ENCODE measurements around the gene NCAM2. TPM values are rescaled to one million over a fixed set of nuclear protein-coding genes. Genes with fewer than 3 reads are reported as not detected.

NCAM2 gene
- total and polyA plus RNA-seq, 4 donors, result 0.45 to 11.7 (median 5.8) TPM

GRCh38 chr21:21102896-21103295 lies 104.7 kb downstream of the NCAM2 start:
- no peaks in the 10 kb centered on the region for H3K9me3 ChIP-seq (ENCODE audit: control insufficient read depth in 4 of 4, insufficient read depth in 3 of 4, low read length in 3 of 4)
- TF ChIP-seq CTCF (IDR thresholded peaks at IDR 0.05; ENCODE audit: control extremely low read depth, extremely low read depth), result no peak
- DNase-seq, result no peak
- no peak overlapping the region for H3K27ac ChIP-seq (ENCODE audit: low read depth in 1 of 2, low read length in 1 of 2)
- no peak overlapping the region for H3K9ac ChIP-seq (ENCODE audit: insufficient read depth in 1 of 2, low read length in 2 of 2)
- no peak overlapping the region for H3K4me3 ChIP-seq
- WGBS, 2 donors, result 57 to 79% methylated on average over 2 of the region's 2 CpGs
- H3K36me3 ChIP-seq (ENCODE audit: control insufficient read depth in 4 of 4, insufficient read depth in 4 of 4, low read length in 4 of 4), result no peaks in the 10 kb centered on the region
- no peaks in the 10 kb centered on the region for H3K27me3 ChIP-seq (ENCODE audit: control insufficient read depth in 3 of 3, insufficient read depth in 3 of 3, low read length in 2 of 3)
- H3K4me1 ChIP-seq (ENCODE audit: control insufficient read depth in 5 of 5, insufficient read depth in 5 of 5, low read length in 5 of 5), result no peaks in the 10 kb centered on the region
- ATAC-seq (ENCODE audit: insufficient read depth, low FRiP score), result no peak

- TF ChIP-seq CTCF (IDR thresholded peaks at IDR 0.05; ENCODE audit: control extremely low read depth, extremely low read depth), result no peak
- Histone ChIP-seq H3K36me3 (ENCODE audit: control insufficient read depth in 4 of 4, insufficient read depth in 4 of 4, low read length in 4 of 4) (no peaks in the 10 kb centered on the region), H3K9ac (ENCODE audit: insufficient read depth in 1 of 2, low read length in 2 of 2) (no peak overlapping the region), H3K27me3 (ENCODE audit: control insufficient read depth in 3 of 3, insufficient read depth in 3 of 3, low read length in 2 of 3) (no peaks in the 10 kb centered on the region), H3K9me3 (ENCODE audit: control insufficient read depth in 4 of 4, insufficient read depth in 3 of 4, low read length in 3 of 4) (no peaks in the 10 kb centered on the region), H3K4me3 (no peak overlapping the region), H3K27ac (ENCODE audit: low read depth in 1 of 2, low read length in 1 of 2) (no peak overlapping the region), H3K4me1 (ENCODE audit: control insufficient read depth in 5 of 5, insufficient read depth in 5 of 5, low read length in 5 of 5) (peaks cover 0 to 6% (median under 1%) of the 10 kb centered on the region in 5 donors)
- WGBS, 2 donors, result 69 to 84% methylated on average over 3 of the region's 3 CpGs
- ATAC-seq (ENCODE audit: insufficient read depth, low FRiP score) (no peak), DNase-seq (no peak)
Observed at GRCh38 chr21:21103692-21104091, 105.5 kb downstream of the NCAM2 start.

GRCh38 chr21:21109736-21110135 lies 111.5 kb downstream of the NCAM2 start:
- H3K4me3 ChIP-seq, result no peak overlapping the region
- no peak for DNase-seq
- WGBS, 2 donors, result 69 to 83% methylated on average over 4 of the region's 4 CpGs
- no peak for TF ChIP-seq CTCF (IDR thresholded peaks at IDR 0.05; ENCODE audit: control extremely low read depth, extremely low read depth)
- peaks cover 0 to 9% (median 2%) of the 10 kb centered on the region in 5 donors for H3K4me1 ChIP-seq (ENCODE audit: control insufficient read depth in 5 of 5, insufficient read depth in 5 of 5, low read length in 5 of 5)
- ATAC-seq (ENCODE audit: insufficient read depth, low FRiP score), result no peak
- H3K36me3 ChIP-seq (ENCODE audit: control insufficient read depth in 4 of 4, insufficient read depth in 4 of 4, low read length in 4 of 4), result no peaks in the 10 kb centered on the region
- no peaks in the 10 kb centered on the region for H3K27me3 ChIP-seq (ENCODE audit: control insufficient read depth in 3 of 3, insufficient read depth in 3 of 3, low read length in 2 of 3)
- no peak overlapping the region for H3K9ac ChIP-seq (ENCODE audit: insufficient read depth in 1 of 2, low read length in 2 of 2)
- H3K9me3 ChIP-seq (ENCODE audit: control insufficient read depth in 4 of 4, insufficient read depth in 3 of 4, low read length in 3 of 4), result peaks cover 0 to 2% (median 0%) of the 10 kb centered on the region in 4 donors
- no peak overlapping the region for H3K27ac ChIP-seq (ENCODE audit: low read depth in 1 of 2, low read length in 1 of 2)

- 86 to 89% methylated on average over 8 of the region's 8 CpGs for WGBS, 2 donors
- Histone ChIP-seq H3K27ac (ENCODE audit: low read depth in 1 of 2, low read length in 1 of 2) (no peak overlapping the region), H3K9ac (ENCODE audit: insufficient read depth in 1 of 2, low read length in 2 of 2) (no peak overlapping the region), H3K4me1 (ENCODE audit: control insufficient read depth in 5 of 5, insufficient read depth in 5 of 5, low read length in 5 of 5) (peaks cover 0 to 9% (median 2%) of the 10 kb centered on the region in 5 donors), H3K4me3 (no peak overlapping the region), H3K9me3 (ENCODE audit: control insufficient read depth in 4 of 4, insufficient read depth in 3 of 4, low read length in 3 of 4) (peaks cover 0 to 2% (median 0%) of the 10 kb centered on the region in 4 donors), H3K27me3 (ENCODE audit: control insufficient read depth in 3 of 3, insufficient read depth in 3 of 3, low read length in 2 of 3) (no peaks in the 10 kb centered on the region), H3K36me3 (ENCODE audit: control insufficient read depth in 4 of 4, insufficient read depth in 4 of 4, low read length in 4 of 4) (no peaks in the 10 kb centered on the region)
- TF ChIP-seq CTCF (IDR thresholded peaks at IDR 0.05; ENCODE audit: control extremely low read depth, extremely low read depth), result no peak
- DNase-seq, result no peak
- ATAC-seq (ENCODE audit: insufficient read depth, low FRiP score), result no peak
Observed at GRCh38 chr21:21111309-21111920, 113.2 kb downstream of the NCAM2 start.
